Activated naive CD4-positive, alpha-beta T cell treated with anti-CD3 and anti-CD28 coated beads, Interleukin-2, amount 10 ng/mL, durations not matched to agents 7 days and 5 days (primary cell): Measurements from ENCODE around the gene TBX4.

Source experiments
- CTCF ChIA-PET: fragments of 350-600 bp; sonication (Branson Sonifier 250); formaldehyde crosslinking; loops from one replicate; lab custom pipeline; 2021; ENCODE audit warnings: antibody characterized with exemption; lab: Charles Lee
- DNase-seq: peaks from one replicate; pipeline ENCODE4 v3.0.0-alpha.2; 2020
- H3K27ac Mint-ChIP-seq: one replicate; pipeline ENCODE4 v1.8.0; 2021; ENCODE audit warnings: mild to moderate bottlenecking, moderate library complexity, mixed read lengths
- H3K27me3 Mint-ChIP-seq: one replicate; pipeline ENCODE4 v1.8.0; 2021; ENCODE audit warnings: mild to moderate bottlenecking, mixed read lengths
- H3K36me3 Mint-ChIP-seq: one replicate; pipeline ENCODE4 v1.8.0; 2021; ENCODE audit warnings: mixed read lengths
- H3K4me1 Mint-ChIP-seq: one replicate; pipeline ENCODE4 v1.8.0; 2021; ENCODE audit warnings: mixed read lengths
- H3K4me3 Mint-ChIP-seq: one replicate; pipeline ENCODE4 v1.8.0; 2021; ENCODE audit warnings: mild to moderate bottlenecking, moderate library complexity, mixed read lengths
- H3K9me3 Mint-ChIP-seq: one replicate; pipeline ENCODE4 v1.8.0; 2021; ENCODE audit warnings: mixed read lengths

The TBX4 gene

GRCh38 chr17:61452301-61453290, at the start of gene TBX4:
Gene TBX4, plus strand, starts transcription at chr17:61452422. Its CDS starts 4,069 bp downstream, at chr17:61456491.
- peaks cover 4% of the 10 kb centered on the region for H3K36me3 Mint-ChIP-seq
- H3K4me1 Mint-ChIP-seq, result peaks cover 14% of the 10 kb centered on the region
- CTCF ChIA-PET, result no interaction called here
- no peak for DNase-seq
- no peak within 1 kb of the TSS for H3K27ac Mint-ChIP-seq
- peaks cover 84% of the 10 kb centered on the region for H3K27me3 Mint-ChIP-seq
- H3K4me3 Mint-ChIP-seq, result no peak within 1 kb of the TSS
- no peaks in the 10 kb centered on the region for H3K9me3 Mint-ChIP-seq

- DNase-seq, result peak; percentile 38
- CTCF ChIA-PET, result no interaction called here
- H3K4me3 Mint-ChIP-seq, result peak overlapping the region; percentile 38
- peaks cover 4% of the 10 kb centered on the region for H3K36me3 Mint-ChIP-seq
- H3K4me1 Mint-ChIP-seq, result peaks cover 30% of the 10 kb centered on the region
- no peaks in the 10 kb centered on the region for H3K9me3 Mint-ChIP-seq
- H3K27ac Mint-ChIP-seq, result peak overlapping the region; percentile 88
- peaks cover 100% of the 10 kb centered on the region for H3K27me3 Mint-ChIP-seq
These were observed 49.0 kb upstream of the TBX4 start for GRCh38 chr17:61402978-61403800.

- Mint-ChIP-seq H3K27ac (no peak overlapping the region), H3K9me3 (no peaks in the 10 kb centered on the region), H3K4me3 (peak overlapping the region; percentile 10), H3K27me3 (peaks cover 100% of the 10 kb centered on the region), H3K4me1 (peaks cover 29% of the 10 kb centered on the region), H3K36me3 (peaks cover 4% of the 10 kb centered on the region)
- DNase-seq, result no peak
- CTCF ChIA-PET, result interaction anchor here (0.6 to 0.8 kb wide), 2 partner anchors 8 to 167 kb away, joined by 3 read pairs; no protein-coding TSS in a partner anchor
These were observed 48.2 kb upstream of the TBX4 start for GRCh38 chr17:61403801-61404662.

GRCh38 chr17:61404663-61404912, 47.6 kb upstream of the TBX4 start:
- Mint-ChIP-seq H3K36me3 (peaks cover 4% of the 10 kb centered on the region), H3K27ac (no peak overlapping the region), H3K27me3 (peaks cover 100% of the 10 kb centered on the region), H3K9me3 (no peaks in the 10 kb centered on the region), H3K4me1 (peaks cover 31% of the 10 kb centered on the region), H3K4me3 (no peak overlapping the region)
- CTCF ChIA-PET, result interaction anchor here (0.6 to 0.8 kb wide), 3 partner anchors 8 to 168 kb away, joined by 3 read pairs; no protein-coding TSS in a partner anchor
- DNase-seq, result no peak

- no peak overlapping the region for H3K4me3 Mint-ChIP-seq
- H3K36me3 Mint-ChIP-seq, result peaks cover 4% of the 10 kb centered on the region
- CTCF ChIA-PET, result interaction anchor here (0.6 to 0.8 kb wide), 4 partner anchors 7 to 168 kb away, joined by 3 read pairs; no protein-coding TSS in a partner anchor
- peaks cover 33% of the 10 kb centered on the region for H3K4me1 Mint-ChIP-seq
- H3K27me3 Mint-ChIP-seq, result peaks cover 100% of the 10 kb centered on the region
- DNase-seq, result no peak
- H3K9me3 Mint-ChIP-seq, result no peaks in the 10 kb centered on the region
- no peak overlapping the region for H3K27ac Mint-ChIP-seq
These were observed 47.1 kb upstream of the TBX4 start for GRCh38 chr17:61404913-61405685.

- Mint-ChIP-seq H3K9me3 (no peaks in the 10 kb centered on the region), H3K36me3 (peaks cover 4% of the 10 kb centered on the region), H3K4me3 (no peak overlapping the region), H3K27me3 (peaks cover 100% of the 10 kb centered on the region), H3K4me1 (peaks cover 39% of the 10 kb centered on the region), H3K27ac (no peak overlapping the region)
- no peak for DNase-seq
- CTCF ChIA-PET, result no interaction called here
These were observed 46.3 kb upstream of the TBX4 start for GRCh38 chr17:61405686-61406536.

- no peak for DNase-seq
- peaks cover 4% of the 10 kb centered on the region for H3K36me3 Mint-ChIP-seq
- no peak overlapping the region for H3K4me3 Mint-ChIP-seq
- H3K4me1 Mint-ChIP-seq, result peaks cover 37% of the 10 kb centered on the region
- CTCF ChIA-PET, result no interaction called here
- no peaks in the 10 kb centered on the region for H3K9me3 Mint-ChIP-seq
- peaks cover 100% of the 10 kb centered on the region for H3K27me3 Mint-ChIP-seq
- no peak overlapping the region for H3K27ac Mint-ChIP-seq
These were observed 45.7 kb upstream of the TBX4 start for GRCh38 chr17:61406537-61406845.

- no peak for DNase-seq
- Mint-ChIP-seq H3K4me3 (no peak overlapping the region), H3K9me3 (no peaks in the 10 kb centered on the region), H3K27ac (no peak overlapping the region), H3K4me1 (peaks cover 37% of the 10 kb centered on the region), H3K27me3 (peaks cover 100% of the 10 kb centered on the region), H3K36me3 (peaks cover 4% of the 10 kb centered on the region)
- CTCF ChIA-PET, result no interaction called here
These were observed 45.0 kb upstream of the TBX4 start for GRCh38 chr17:61406971-61407911.

- Mint-ChIP-seq H3K27me3 (peaks cover 99% of the 10 kb centered on the region), H3K27ac (no peak overlapping the region)
These were observed 43.8 kb upstream of the TBX4 start for GRCh38 chr17:61408151-61409041.

GRCh38 chr17:61409301-61410112, 42.7 kb upstream of the TBX4 start:
- peak; percentile 49 for DNase-seq
- Mint-ChIP-seq H3K4me3 (peak overlapping the region; percentile 68), H3K27me3 (peaks cover 99% of the 10 kb centered on the region), H3K9me3 (no peaks in the 10 kb centered on the region), H3K4me1 (peaks cover 23% of the 10 kb centered on the region), H3K27ac (peak overlapping the region; percentile 58), H3K36me3 (no peaks in the 10 kb centered on the region)
- CTCF ChIA-PET, result interaction anchor here (0.6 to 1.6 kb wide), 4 partner anchors 15 to 438 kb away, joined by 3 read pairs; no protein-coding TSS in a partner anchor

More at GRCh38 chr17:61408151-61409041, 43.8 kb upstream of the TBX4 start:
- H3K36me3 Mint-ChIP-seq, result no peaks in the 10 kb centered on the region
- H3K9me3 Mint-ChIP-seq, result no peaks in the 10 kb centered on the region
- CTCF ChIA-PET, result interaction anchor here (0.6 to 1.6 kb wide), 2 partner anchors 42 to 215 kb away, joined by 3 read pairs; no protein-coding TSS in a partner anchor
- H3K4me1 Mint-ChIP-seq, result peaks cover 31% of the 10 kb centered on the region
- DNase-seq, result no peak
- peak overlapping the region; percentile 56 for H3K4me3 Mint-ChIP-seq
